IMR-90 (cell line): Measurements from ENCODE around the gene RAB26. TPM values are rescaled to one million over a fixed set of nuclear protein-coding genes. Genes with fewer than 3 reads are reported as not detected.

ENCODE experiments used
- ATAC-seq: fragments of 200-7000 bp; cut with Tn5 transposase; 2 replicates; pipeline ENCODE4 v1.9.1; 2020; ENCODE audit warnings: low read depth, mild to moderate bottlenecking, moderate library complexity
- BruUV-seq: library from RNA; stranded (reverse); fragments of 400-500 nt; replicated peaks from 2 replicates; lab custom pipeline; 2021; lab: Mats Ljungman, UMichigan
- CTCF ChIA-PET: fragments of 300-600 bp; formaldehyde crosslinking; extraction: SDS; loops from one replicate; lab custom pipeline; 2021; ENCODE audit warnings: antibody characterized with exemption; lab: Yijun Ruan, JAX
- POLR2A ChIA-PET: fragments of 300-600 bp; sonication (Branson Sonifier 250); formaldehyde crosslinking; loops from one replicate; lab custom pipeline; 2022; ENCODE audit warnings: antibody characterized with exemption; ENCODE audit not compliant: unreplicated experiment; lab: Charles Lee
- DNase-seq: peaks from one replicate; pipeline ENCODE4 v3.0.0; 2013
- H2AFZ ChIP-seq: replicated peaks from 2 replicates; pipeline ENCODE3; 2013; ENCODE audit warnings: low read length, mild to moderate bottlenecking; ENCODE audit not compliant: poor library complexity
- H2AK5ac ChIP-seq: 2 replicates; pipeline ENCODE4 v1.6.1; 2013; ENCODE audit warnings: low read depth, low read length, inconsistent platforms
- H2AK9ac ChIP-seq: replicated peaks from 2 replicates; pipeline ENCODE3; 2013; ENCODE audit warnings: mild to moderate bottlenecking, low read depth, low read length, moderate library complexity; ENCODE audit not compliant: poor library complexity
- H2BK120ac ChIP-seq: 2 replicates; pipeline ENCODE4 v1.6.1; 2013; ENCODE audit warnings: low read depth, low read length, inconsistent platforms
- H2BK15ac ChIP-seq: 3 replicates; pipeline ENCODE4 v1.6.1; 2013; ENCODE audit warnings: low read depth, low read length, inconsistent platforms
- H2BK20ac ChIP-seq: 2 replicates; pipeline ENCODE4 v1.6.1; 2013; ENCODE audit warnings: low read depth, mild to moderate bottlenecking, inconsistent platforms, low read length, moderate library complexity
- H2BK5ac ChIP-seq: 2 replicates; pipeline ENCODE4 v1.6.1; 2013; ENCODE audit warnings: mild to moderate bottlenecking, low read depth, low read length, inconsistent platforms; ENCODE audit not compliant: poor library complexity, severe bottlenecking
- H3K14ac ChIP-seq: replicated peaks from 2 replicates; pipeline ENCODE4 v1.6.1; 2013; ENCODE audit warnings: low read depth, low read length, inconsistent platforms
- H3K18ac ChIP-seq: 2 replicates; pipeline ENCODE4 v1.6.1; 2013; ENCODE audit warnings: low read depth, low read length, control low read depth
- H3K23ac ChIP-seq: 2 replicates; pipeline ENCODE4 v1.6.1; 2013; ENCODE audit warnings: low read depth, low read length, inconsistent platforms
- H3K27ac ChIP-seq: 2 replicates; pipeline ENCODE4 v1.5.1; 2013; ENCODE audit warnings: mild to moderate bottlenecking, control low read depth, low read length; ENCODE audit not compliant: insufficient read depth
- H3K27me3 ChIP-seq: 2 replicates; pipeline ENCODE4 v1.6.1; 2013; ENCODE audit warnings: low read length; ENCODE audit not compliant: control insufficient read depth, insufficient read depth
- H3K36me3 ChIP-seq: 2 replicates; pipeline ENCODE4 v1.6.1; 2013; ENCODE audit warnings: low read length, mixed read lengths; ENCODE audit not compliant: control insufficient read depth, insufficient read depth
- H3K4ac ChIP-seq: 2 replicates; pipeline ENCODE4 v1.6.1; 2013; ENCODE audit warnings: low read depth, low read length, inconsistent platforms
- H3K4me1 ChIP-seq: 2 replicates; pipeline ENCODE4 v1.6.1; 2013; ENCODE audit warnings: low read length, mixed read lengths; ENCODE audit not compliant: control insufficient read depth, insufficient read depth
- H3K4me2 ChIP-seq: 2 replicates; pipeline ENCODE4 v1.6.1; 2013; ENCODE audit warnings: low read depth, mild to moderate bottlenecking, control low read depth, low read length, moderate library complexity
- H3K4me3 ChIP-seq: 2 replicates; pipeline ENCODE4 v1.5.1; 2013; ENCODE audit warnings: low read depth, mild to moderate bottlenecking, control low read depth, low read length, moderate library complexity; ENCODE audit not compliant: insufficient read depth
- H3K56ac ChIP-seq: 2 replicates; pipeline ENCODE4 v1.6.1; 2013; ENCODE audit warnings: low read length, inconsistent platforms; ENCODE audit not compliant: insufficient read depth; ENCODE audit errors: extremely low read depth
- H3K79me1 ChIP-seq, 2 experiments: 2 replicates each; pipeline ENCODE4 v1.6.1; 2013; ENCODE audit warnings: low read length in 2 of 2, inconsistent platforms in 1 of 2, low read depth in 1 of 2
- H3K9ac ChIP-seq: 2 replicates; pipeline ENCODE4 v1.6.1; 2013; ENCODE audit warnings: low read depth, low read length, control low read depth
- H3K9me1 ChIP-seq: 2 replicates; pipeline ENCODE4 v1.6.1; 2013; ENCODE audit warnings: low read length, inconsistent platforms; ENCODE audit not compliant: insufficient read depth
- H3K9me3 ChIP-seq: 2 replicates; pipeline ENCODE4 v1.6.1; 2013; ENCODE audit warnings: low read length; ENCODE audit not compliant: control insufficient read depth, insufficient read depth
- H4K20me1 ChIP-seq: 2 replicates; pipeline ENCODE4 v1.6.1; 2013; ENCODE audit warnings: low read length, inconsistent platforms; ENCODE audit not compliant: insufficient read depth
- H4K5ac ChIP-seq: 2 replicates; pipeline ENCODE4 v1.6.1; 2013; ENCODE audit warnings: mild to moderate bottlenecking, low read depth, low read length, control low read depth
- H4K8ac ChIP-seq, 2 experiments: 2 replicates each; pipeline ENCODE4 v1.6.1; 2013; ENCODE audit warnings: low read depth in 2 of 2, low read length in 2 of 2, control low read depth in 1 of 2, inconsistent platforms in 1 of 2
- H4K91ac ChIP-seq: 2 replicates; pipeline ENCODE4 v1.6.1; 2013; ENCODE audit warnings: low read depth, low read length, inconsistent platforms; ENCODE audit not compliant: insufficient read depth
- BHLHE40 ChIP-seq: fragments of 150-350 bp; IDR thresholded peaks from 2 replicates; pipeline ENCODE4 v1.6.1; 2016; ENCODE audit warnings: mild to moderate bottlenecking, low read depth, low read length
- CHD1 ChIP-seq: IDR thresholded peaks from 2 replicates; pipeline ENCODE4 v1.6.1; 2012; ENCODE audit warnings: low read depth, low read length, improper control_type of control experiment
- FOS ChIP-seq: fragments of 150-350 bp; IDR thresholded peaks from 2 replicates; pipeline ENCODE4 v1.6.1; 2016; ENCODE audit warnings: low read depth, low read length
- MXI1 ChIP-seq: IDR thresholded peaks from 2 replicates; pipeline ENCODE4 v1.6.1; 2012; ENCODE audit warnings: low read depth, mild to moderate bottlenecking, low read length, moderate library complexity, borderline replicate concordance
- POLR2A ChIP-seq: IDR thresholded peaks from 2 replicates; pipeline ENCODE4 v1.6.1; 2012; ENCODE audit warnings: mild to moderate bottlenecking, low read depth, low read length
- RAD21 ChIP-seq: IDR thresholded peaks from 2 replicates; pipeline ENCODE4 v1.6.1; 2012; ENCODE audit warnings: low read length, improper control_type of control experiment
- RFX5 ChIP-seq: IDR thresholded peaks from 2 replicates; pipeline ENCODE4 v1.8.0; 2012; ENCODE audit warnings: low read depth, mild to moderate bottlenecking, low read length, moderate library complexity
- WGBS, 2 experiments: methylation state at CpG; one replicate each; pipeline versions ENCODE4 v1.1.5 to v1.1.7; 2013; ENCODE audit warnings: missing lambda C conversion rate in 2 of 2; ENCODE audit not compliant: insufficient read length in 1 of 2; ENCODE audit errors: extremely low coverage in 2 of 2; 5-methylcytosine and 5-hydroxymethylcytosine counted together
- dilution Hi-C: fragments of 300-500 bp; cut with HindIII; formaldehyde crosslinking; loops from one replicate; pipeline ENCODE4 v1.14.3; 2018; ENCODE audit warnings: low sequenced_read_pairs; ENCODE audit not compliant: unreplicated experiment
- in situ Hi-C: fragments of 300-500 bp; cut with MboI; formaldehyde crosslinking; loops from 3 replicates; pipeline ENCODE4 v1.14.3; 2019; ENCODE audit warnings: low sequenced_read_pairs, inconsistent platforms, mixed read lengths
- intact Hi-C: fragments of 100-400 bp; cut with micrococcal nuclease; formaldehyde crosslinking; loops from 2 replicates; pipeline ENCODE4 v1.10.0; 2022
- polyA plus RNA-seq, 3 experiments: library from polyadenylated mRNA; depleted of rRNA; stranded (reverse); fragments of >200 nt; gene quantifications; 2 replicates each; pipeline ENCODE4 v1.2.3, GENCODE V29; 2012; ENCODE audit warnings: low replicate concordance in 1 of 3
- total RNA-seq: library from RNA; depleted of rRNA; stranded (reverse); fragments of >200 nt; gene quantifications from 2 replicates; pipeline ENCODE4 v1.2.3, GENCODE V29; 2012

Gene RAB26
- total and polyA plus RNA-seq, 2 of the 4 experiments (the other 2 are of a cell fraction) = 1.1 to 4.5 TPM

DNA sequence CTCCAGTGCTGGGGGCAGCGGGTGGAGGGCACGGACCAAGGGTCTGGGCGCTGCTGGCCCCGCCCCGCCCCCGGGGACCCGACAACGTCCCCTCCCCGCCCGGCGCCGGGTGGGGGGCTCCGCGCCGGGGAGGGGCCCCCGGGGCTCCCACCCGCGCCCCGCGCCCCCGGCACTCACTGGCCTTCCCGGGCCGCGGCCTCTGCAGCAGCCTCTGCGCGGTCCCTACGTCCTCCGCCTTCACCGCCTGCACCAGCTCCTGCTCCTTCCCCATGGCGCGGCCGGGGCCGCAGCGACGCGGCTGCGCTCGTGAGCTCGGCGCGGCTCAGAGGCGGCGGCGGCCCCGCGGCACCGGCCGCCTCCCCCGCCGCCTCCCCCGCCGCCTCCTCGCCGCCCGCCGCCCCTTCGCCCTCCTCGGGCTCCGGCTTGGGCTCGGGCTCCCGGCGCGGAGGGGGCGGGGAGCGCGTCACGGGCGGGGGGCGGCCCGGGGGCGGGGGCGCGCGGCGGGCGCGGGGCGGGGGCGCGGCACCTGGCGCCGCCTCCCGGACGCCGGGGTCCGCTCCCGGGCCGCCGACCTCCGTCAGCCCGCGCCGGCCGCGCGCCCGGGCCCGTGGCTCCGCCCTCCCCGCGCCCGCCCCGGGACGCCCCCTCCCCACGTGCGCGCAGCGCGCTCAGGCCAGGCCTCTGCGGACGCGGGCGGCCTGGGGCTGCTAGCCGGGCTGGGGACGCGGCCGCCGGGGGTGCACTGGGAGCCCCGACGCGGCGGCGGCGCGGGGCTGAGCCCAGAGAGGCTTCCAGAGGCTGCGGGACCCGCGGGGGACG, 47.9 kb downstream of the RAB26 start, which contains the start of gene CASKIN1:
Gene CASKIN1, minus strand, starts transcription at position 444 of the 819 bp plus-strand sequence. Its CDS starts 173 bp downstream, at position 271.
- Histone ChIP-seq H3K36me3 (no peaks in the 10 kb centered on the region), H3K27ac (no peak within 1 kb of the TSS), H3K79me1 (no peaks in the 10 kb centered on the region), H4K91ac (no peak within 1 kb of the TSS), H4K8ac (no peak within 1 kb of the TSS), H2BK120ac (no peak within 1 kb of the TSS), H3K4me1 (no peaks in the 10 kb centered on the region), H2AK9ac (no peak within 1 kb of the TSS), H3K23ac (no peak within 1 kb of the TSS), H3K4ac (no peak within 1 kb of the TSS), H3K4me2 (no peak within 1 kb of the TSS), H3K4me3 (peak within 1 kb of the TSS; percentile 39), H2BK5ac (no peak within 1 kb of the TSS), H2BK20ac (no peak within 1 kb of the TSS), H3K27me3 (peaks cover 65% of the 10 kb centered on the region), H4K20me1 (no peaks in the 10 kb centered on the region; the same call in 1 of the 2 replicates), H4K5ac (no peak within 1 kb of the TSS), H3K18ac (no peak within 1 kb of the TSS), H3K9me3 (no peaks in the 10 kb centered on the region), H3K14ac (no peak within 1 kb of the TSS), H3K56ac (no peak within 1 kb of the TSS), H2AK5ac (no peak within 1 kb of the TSS), H3K9me1 (no peaks in the 10 kb centered on the region), H2BK15ac (no peak within 1 kb of the TSS), H3K9ac (no peak within 1 kb of the TSS), H2AFZ (peak within 1 kb of the TSS; percentile 79)
- ATAC-seq = peak; percentile 76
- no TSS peak for BruUV-seq
- in situ Hi-C loops (no loop called here), dilution Hi-C loops (no loop called here), intact Hi-C loops (no loop called here)
- no peak for DNase-seq
- POLR2A ChIA-PET = no interaction called here
- no peak for TF ChIP-seq MXI1
- TF ChIP-seq RAD21 = no peak
- no peak for TF ChIP-seq FOS
- no peak for TF ChIP-seq RFX5
- TF ChIP-seq CHD1 = no peak
- no peak for TF ChIP-seq BHLHE40
- no peak for TF ChIP-seq POLR2A
- 1% methylated on average over 42 of the region's 129 CpGs; no CpG with 5 or more reads in 1 of the 2 experiments for WGBS, 2 experiments
- CTCF ChIA-PET = no interaction called here
